ENCODE measurements around the gene NOTCH2.
"Not testable (repeated sequence)": the region's sequence is repeated elsewhere in the genome, so short reads cannot be mapped to it uniquely, and the experiment has no call there.

DNA sequence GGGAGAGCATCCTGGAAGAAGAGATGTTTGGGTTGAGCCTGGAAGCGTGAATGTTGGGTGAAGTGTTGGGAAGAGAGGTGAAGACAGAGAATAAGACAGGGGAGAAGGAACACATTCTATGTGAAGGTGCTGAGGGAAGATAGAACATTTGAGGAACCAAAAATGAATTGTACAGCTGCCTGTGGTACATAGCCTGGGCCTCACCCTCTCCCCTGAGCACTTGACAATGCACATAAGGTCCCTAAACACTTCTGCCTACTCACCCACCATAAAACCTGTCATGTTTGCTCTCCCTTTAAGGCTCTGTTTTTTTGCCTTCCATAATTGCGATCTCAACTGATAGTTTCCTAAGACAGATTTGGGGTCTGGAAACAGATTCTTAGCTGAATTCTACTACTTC, 41.5 kb upstream of the NOTCH2 start:
- TF ChIP-seq, protein P1, sequence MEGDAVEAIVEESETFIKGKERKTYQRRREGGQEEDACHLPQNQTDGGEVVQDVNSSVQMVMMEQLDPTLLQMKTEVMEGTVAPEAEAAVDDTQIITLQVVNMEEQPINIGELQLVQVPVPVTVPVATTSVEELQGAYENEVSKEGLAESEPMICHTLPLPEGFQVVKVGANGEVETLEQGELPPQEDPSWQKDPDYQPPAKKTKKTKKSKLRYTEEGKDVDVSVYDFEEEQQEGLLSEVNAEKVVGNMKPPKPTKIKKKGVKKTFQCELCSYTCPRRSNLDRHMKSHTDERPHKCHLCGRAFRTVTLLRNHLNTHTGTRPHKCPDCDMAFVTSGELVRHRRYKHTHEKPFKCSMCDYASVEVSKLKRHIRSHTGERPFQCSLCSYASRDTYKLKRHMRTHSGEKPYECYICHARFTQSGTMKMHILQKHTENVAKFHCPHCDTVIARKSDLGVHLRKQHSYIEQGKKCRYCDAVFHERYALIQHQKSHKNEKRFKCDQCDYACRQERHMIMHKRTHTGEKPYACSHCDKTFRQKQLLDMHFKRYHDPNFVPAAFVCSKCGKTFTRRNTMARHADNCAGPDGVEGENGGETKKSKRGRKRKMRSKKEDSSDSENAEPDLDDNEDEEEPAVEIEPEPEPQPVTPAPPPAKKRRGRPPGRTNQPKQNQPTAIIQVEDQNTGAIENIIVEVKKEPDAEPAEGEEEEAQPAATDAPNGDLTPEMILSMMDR (IDR thresholded peaks at IDR 0.05; ENCODE audit: poor library complexity) = not testable (repeated sequence)
- TF ChIP-seq EZH2 (IDR thresholded peaks at IDR 0.05; ENCODE audit: borderline replicate concordance) = not testable (repeated sequence)

All from hepatocyte (in vitro differentiated cells).